GM12864 (cell line): ENCODE measurements around the gene GCKR.

Source experiments
- DNase-seq: peaks from one replicate; pipeline ENCODE4 v3.0.0-alpha.2; 2011; ENCODE audit warnings: low read depth
- H3K4me3 ChIP-seq: 2 replicates; pipeline ENCODE4 v1.5.1; 2011; ENCODE audit warnings: mild to moderate bottlenecking, low read depth, low read length, control low read depth
- TF ChIP-seq, protein P1 (sequence below): IDR thresholded peaks from 2 replicates; pipeline ENCODE4 v1.5.1; 2011; ENCODE audit warnings: low read depth, mild to moderate bottlenecking, moderate library complexity, low read length, control low read depth, inconsistent platforms; ENCODE audit errors: missing control alignments

The GCKR gene

DNA sequence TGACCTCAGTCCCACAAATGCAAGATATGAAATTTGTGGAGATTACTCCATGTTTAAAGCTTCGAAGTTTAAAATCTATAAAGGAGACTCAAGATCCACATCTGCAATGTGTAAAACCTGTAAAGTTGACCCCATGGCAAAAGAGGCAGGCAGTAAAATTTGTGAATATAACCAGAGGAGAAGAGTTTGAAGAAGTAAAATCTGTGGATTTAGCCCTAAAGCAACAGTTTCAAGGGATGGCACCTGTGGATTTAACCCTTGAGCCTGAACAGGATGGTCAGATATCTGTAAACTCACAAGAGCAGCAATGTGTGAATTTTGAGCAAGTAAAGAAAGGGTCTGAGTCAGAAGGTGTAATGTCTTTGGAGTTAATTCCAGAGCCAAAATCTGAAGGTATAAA is 75.0 kb downstream of the GCKR start:
- H3K4me3 ChIP-seq: no peak overlapping the region
- TF ChIP-seq, protein P1, sequence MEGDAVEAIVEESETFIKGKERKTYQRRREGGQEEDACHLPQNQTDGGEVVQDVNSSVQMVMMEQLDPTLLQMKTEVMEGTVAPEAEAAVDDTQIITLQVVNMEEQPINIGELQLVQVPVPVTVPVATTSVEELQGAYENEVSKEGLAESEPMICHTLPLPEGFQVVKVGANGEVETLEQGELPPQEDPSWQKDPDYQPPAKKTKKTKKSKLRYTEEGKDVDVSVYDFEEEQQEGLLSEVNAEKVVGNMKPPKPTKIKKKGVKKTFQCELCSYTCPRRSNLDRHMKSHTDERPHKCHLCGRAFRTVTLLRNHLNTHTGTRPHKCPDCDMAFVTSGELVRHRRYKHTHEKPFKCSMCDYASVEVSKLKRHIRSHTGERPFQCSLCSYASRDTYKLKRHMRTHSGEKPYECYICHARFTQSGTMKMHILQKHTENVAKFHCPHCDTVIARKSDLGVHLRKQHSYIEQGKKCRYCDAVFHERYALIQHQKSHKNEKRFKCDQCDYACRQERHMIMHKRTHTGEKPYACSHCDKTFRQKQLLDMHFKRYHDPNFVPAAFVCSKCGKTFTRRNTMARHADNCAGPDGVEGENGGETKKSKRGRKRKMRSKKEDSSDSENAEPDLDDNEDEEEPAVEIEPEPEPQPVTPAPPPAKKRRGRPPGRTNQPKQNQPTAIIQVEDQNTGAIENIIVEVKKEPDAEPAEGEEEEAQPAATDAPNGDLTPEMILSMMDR: no peak
- no peak for DNase-seq

DNA sequence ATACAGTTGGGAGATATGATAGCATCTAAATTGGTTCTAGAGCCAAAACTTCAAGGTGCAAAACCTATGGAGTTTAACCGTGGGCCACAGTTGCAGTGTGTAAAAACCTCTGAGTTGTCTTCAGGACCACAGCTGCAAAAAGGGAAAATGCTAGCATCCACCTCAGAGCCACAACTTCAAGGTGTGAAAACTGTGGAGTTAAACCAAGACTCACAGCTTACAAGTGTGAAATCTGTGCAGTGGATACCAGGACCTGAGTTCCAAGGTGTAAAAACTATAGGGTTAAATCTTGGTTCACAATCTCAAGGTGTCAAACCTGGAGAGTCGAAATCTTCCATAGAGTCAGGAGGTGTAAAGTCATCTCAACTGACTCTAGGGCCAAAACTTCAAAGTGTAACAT is 75.8 kb downstream of the GCKR start:
- DNase-seq: no peak
- TF ChIP-seq, protein P1: no peak
- no peak overlapping the region for H3K4me3 ChIP-seq

DNA sequence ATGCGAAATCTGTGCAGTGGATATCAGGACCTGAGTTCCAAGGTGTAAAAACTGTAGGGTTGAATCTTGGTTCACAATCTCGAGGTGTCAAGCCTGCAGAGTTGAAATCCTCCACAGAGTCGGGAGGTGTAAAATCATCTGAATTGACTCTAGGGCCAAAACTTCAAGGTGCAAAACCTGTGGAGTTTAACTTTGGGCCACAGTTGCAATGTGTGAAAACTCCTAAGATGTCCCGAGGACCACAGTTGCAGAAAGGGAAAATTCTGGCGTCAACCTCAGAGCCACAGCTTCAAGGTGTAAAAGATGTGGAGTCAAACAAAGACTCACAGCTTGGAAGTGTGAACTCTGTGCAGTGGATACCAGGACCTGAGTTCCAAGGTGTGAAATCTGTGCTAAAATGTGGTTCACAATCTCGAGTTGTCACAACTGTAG is 76.4 kb downstream of the GCKR start:
- no peak for DNase-seq
- no peak overlapping the region for H3K4me3 ChIP-seq
- TF ChIP-seq, protein P1: no peak
